NB4 (cell line): ENCODE results near the gene NEK1.

Experiments used
- MAX ChIP-seq: IDR thresholded peaks from 2 replicates; pipeline ENCODE4 v1.6.1; 2011; ENCODE audit warnings: low read depth, low read length
- MYC ChIP-seq: IDR thresholded peaks from 2 replicates; pipeline ENCODE4 v1.6.1; 2011; ENCODE audit warnings: low read depth, low read length
- POLR2A ChIP-seq: IDR thresholded peaks from 2 replicates; pipeline ENCODE4 v1.6.1; 2011; ENCODE audit warnings: mild to moderate bottlenecking; ENCODE audit not compliant: insufficient read length; ENCODE audit errors: extremely low read depth
- TF ChIP-seq, protein P1 (sequence below): IDR thresholded peaks from one replicate; pipeline ENCODE4 v1.5.1; 2012; ENCODE audit warnings: low read depth, low read length

GRCh38 chr4:169491211-169491610 is 121.2 kb downstream of the NEK1 start:
- TF ChIP-seq, protein P1, sequence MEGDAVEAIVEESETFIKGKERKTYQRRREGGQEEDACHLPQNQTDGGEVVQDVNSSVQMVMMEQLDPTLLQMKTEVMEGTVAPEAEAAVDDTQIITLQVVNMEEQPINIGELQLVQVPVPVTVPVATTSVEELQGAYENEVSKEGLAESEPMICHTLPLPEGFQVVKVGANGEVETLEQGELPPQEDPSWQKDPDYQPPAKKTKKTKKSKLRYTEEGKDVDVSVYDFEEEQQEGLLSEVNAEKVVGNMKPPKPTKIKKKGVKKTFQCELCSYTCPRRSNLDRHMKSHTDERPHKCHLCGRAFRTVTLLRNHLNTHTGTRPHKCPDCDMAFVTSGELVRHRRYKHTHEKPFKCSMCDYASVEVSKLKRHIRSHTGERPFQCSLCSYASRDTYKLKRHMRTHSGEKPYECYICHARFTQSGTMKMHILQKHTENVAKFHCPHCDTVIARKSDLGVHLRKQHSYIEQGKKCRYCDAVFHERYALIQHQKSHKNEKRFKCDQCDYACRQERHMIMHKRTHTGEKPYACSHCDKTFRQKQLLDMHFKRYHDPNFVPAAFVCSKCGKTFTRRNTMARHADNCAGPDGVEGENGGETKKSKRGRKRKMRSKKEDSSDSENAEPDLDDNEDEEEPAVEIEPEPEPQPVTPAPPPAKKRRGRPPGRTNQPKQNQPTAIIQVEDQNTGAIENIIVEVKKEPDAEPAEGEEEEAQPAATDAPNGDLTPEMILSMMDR: no peak
- TF ChIP-seq POLR2A: no peak
- no peak for TF ChIP-seq MAX
- no peak for TF ChIP-seq MYC
